HG03439 (cell line): Measurements from ENCODE around the gene ACOX1.
A peak's percentile ranks its signal among the peaks of the same experiment; 100 is the strongest.

Experiments
- ATAC-seq: cut with Tn5 transposase; IDR thresholded peaks from one replicate; pipeline ENCODE4 v1.9.1; 2021; ENCODE audit warnings: mild to moderate bottlenecking, moderate library complexity; ENCODE audit not compliant: unreplicated experiment

Gene ACOX1

DNA sequence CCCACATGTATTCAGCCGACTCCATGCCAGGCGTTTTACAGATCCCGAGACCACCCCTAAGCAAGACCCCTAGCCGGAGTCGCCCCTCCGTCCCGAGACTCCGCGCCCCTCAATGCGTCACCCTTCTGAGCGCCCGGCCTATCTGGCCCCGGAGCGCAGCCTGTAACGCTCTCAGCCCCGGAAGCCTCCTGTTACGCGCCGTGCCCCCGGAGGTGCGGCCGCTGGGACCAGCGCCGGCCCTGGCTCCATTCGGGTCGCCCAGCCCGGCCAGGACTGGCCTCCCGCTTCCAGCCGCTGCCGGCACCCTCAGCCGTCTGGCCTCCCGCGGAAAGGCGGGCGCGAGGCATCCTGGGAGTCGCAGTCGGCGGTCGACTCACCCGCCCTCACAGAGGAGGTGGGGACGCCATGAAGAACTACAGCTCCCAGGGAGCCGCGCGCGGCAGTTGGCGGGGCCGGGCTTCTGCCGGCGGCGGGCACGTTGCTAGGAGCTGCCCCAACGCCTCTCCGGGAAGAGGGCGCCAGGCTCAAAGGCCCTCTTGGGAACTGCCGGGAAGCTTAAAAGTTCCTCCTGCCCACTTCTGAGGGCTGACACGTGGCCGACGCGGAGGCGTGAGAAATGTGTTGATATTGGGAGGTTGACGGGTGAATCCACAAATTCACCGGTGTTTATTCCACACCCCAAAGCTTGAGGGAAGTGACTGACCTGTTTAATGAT, 38.1 kb downstream of the ACOX1 start, which contains the start of gene FBF1:
Gene FBF1 (minus strand): TSS at position 316 of the 715 bp plus-strand sequence. CDS start 2,893 bp downstream, outside the sequence.
- peak; percentile 87 for ATAC-seq

DNA sequence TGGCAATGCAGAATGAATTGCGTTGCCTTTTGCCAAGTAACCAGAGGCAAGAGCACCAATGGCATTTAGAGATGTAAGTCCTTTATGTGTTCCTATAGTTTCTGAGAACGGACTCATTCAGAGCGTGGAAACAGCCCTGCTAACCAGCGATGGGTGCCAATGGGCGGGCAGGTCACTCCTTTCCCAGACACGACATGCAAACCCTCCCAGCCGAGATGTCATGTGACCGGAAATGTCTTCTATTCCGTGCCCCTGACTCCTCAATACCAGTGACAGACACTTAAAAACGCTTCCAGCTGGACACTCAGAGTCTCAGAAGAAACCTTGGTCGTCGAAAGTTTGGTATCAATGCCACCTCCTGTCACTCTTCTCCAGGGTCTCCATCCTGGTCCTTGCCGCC, 41.3 kb downstream of the ACOX1 start:
- ATAC-seq = no peak

DNA sequence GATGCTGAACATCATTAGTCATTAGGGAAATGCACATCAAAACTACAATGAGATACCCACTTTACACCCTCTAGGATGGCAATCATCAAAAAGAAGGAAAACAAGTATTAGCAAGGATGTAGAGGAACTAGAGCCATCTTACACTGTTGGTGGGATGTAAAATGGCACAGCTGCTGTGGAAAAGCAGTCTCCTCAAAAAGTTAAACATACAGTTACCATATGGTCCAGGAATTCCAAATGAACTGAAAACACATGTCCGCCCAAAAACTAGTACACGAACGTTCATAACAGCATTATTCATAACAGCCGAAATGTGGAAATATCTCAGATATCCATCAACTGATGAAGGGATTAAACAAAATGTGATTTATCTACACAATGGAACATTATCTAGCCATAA, 45.2 kb downstream of the ACOX1 start:
- no peak for ATAC-seq

DNA sequence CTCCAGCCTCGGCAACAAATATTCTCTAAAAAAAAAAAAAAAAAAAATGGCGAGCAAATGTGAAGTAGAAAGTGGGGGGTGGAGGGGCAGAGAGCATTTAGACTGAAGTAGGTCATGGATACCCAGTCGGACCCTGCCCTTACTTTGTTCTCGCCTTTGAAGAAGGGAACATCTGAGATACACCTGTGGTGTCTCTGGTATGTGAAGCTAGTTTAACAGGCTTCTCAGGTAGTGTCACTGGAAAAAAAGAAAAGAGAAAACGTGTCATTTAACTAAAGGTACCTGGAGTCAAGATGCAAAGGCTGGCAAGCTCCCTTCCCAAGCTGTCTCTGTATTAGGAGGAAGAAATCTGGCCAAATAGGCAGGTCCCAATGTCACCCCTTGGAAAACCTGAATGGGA, 46.1 kb downstream of the ACOX1 start:
- ATAC-seq = no peak

DNA sequence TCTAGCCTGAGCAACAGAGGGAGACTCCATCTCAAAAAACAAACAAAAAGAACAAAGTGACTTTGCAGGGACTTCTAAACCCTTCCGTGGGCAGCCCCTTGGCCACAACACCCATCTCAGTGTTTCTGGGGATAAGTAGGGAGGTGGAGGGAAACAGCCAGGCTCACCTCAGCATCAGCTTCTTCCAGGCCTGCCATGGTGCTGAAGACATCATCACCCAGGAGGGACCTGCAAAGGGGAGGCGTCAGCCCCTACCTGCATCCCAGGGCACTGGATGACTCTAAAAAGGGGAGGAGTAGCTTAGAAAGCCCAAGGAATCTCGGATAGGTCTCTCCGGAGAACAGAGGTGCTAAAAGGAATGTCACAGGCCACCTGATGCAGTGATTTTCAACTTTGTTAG, 47.9 kb downstream of the ACOX1 start:
- no peak for ATAC-seq

DNA sequence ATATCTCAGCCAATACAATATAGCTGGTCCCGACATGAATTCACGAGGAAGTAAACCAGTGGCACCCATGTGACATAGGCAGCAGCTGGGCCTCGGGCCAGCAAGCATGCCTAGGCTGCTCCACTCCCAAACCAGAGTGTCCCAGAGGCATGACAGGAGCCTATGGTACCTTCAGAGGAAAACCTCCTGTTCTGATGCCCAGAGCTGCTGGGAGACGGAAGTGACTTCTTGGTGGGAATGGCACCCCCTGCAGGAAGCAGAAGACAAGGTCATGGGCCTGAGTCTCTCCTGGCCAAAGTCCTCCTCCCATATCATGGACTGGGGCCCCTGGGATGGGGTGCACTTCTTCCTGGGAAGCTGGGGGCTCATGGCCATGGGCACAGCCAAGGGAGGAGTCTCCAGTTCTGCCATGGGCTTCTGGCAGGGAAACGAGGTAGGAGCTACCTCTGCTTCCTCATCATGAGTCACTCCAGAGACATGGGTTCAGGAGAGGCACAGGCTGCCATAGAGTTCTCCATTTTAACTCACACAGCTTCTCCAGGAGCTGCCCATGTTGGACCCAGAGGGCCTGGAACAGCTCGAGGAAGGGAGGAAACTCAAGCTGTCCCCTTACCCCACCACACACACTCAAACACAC, 51.6 kb downstream of the ACOX1 start:
- ATAC-seq = no peak

DNA sequence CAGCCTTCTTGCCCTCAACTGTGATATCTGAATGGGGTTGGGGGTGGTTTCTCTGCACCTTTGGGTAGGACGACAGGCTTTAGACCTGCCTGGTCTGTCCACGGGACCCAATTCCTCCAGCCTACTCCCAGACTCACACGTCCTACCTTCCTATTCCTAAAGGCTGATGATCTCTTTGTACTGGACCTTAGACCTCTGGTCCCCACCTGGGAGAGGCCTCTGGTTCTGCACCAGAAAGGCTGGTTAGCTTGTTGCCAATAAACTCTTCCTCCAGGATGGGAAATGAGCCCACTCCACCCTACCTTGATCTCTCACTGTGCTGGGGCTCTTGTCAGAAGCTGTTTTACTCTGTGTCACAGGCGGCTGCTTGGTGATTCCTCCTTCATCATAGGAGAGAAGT, 52.5 kb downstream of the ACOX1 start:
- ATAC-seq = no peak

DNA sequence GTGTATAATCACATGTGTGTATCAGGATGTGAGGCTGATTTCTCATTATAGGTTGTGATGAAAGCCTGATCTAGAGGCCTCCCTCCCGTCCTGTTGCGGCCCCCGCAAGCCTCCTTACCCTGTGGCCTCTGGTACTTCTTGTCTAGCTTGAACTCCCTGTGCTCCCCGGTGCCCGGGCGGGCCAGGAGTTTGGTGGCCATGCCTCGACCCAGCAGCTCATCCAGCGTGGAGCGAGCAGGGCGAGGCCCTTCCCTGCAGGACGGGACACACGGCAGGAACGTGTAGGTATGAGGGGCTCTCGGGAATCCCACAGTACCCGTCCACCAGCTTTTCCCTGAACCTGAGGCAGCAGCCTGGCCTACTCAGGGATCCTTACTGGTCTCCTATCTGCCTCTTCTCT, 53.1 kb downstream of the ACOX1 start:
- ATAC-seq = no peak

DNA sequence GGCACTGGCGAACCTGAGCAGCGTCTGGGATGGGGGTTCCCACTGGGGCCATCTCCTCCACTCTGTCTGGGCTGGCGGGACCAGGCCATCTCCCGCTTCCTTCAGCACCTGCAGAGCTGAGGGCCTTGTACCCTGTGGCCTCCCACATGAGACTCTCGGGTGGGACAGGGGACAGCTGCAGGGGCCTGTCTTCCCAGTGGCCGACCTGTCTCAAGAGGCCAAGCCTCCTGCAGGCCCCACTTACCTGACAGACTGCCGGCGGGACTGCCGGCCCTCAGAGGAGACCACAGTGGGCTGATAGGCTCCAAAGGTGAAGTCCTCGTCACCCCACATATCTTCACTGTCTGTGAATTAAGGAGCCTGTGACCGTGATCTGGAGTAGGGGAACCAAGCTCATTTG, 53.9 kb downstream of the ACOX1 start:
- ATAC-seq = no peak

DNA sequence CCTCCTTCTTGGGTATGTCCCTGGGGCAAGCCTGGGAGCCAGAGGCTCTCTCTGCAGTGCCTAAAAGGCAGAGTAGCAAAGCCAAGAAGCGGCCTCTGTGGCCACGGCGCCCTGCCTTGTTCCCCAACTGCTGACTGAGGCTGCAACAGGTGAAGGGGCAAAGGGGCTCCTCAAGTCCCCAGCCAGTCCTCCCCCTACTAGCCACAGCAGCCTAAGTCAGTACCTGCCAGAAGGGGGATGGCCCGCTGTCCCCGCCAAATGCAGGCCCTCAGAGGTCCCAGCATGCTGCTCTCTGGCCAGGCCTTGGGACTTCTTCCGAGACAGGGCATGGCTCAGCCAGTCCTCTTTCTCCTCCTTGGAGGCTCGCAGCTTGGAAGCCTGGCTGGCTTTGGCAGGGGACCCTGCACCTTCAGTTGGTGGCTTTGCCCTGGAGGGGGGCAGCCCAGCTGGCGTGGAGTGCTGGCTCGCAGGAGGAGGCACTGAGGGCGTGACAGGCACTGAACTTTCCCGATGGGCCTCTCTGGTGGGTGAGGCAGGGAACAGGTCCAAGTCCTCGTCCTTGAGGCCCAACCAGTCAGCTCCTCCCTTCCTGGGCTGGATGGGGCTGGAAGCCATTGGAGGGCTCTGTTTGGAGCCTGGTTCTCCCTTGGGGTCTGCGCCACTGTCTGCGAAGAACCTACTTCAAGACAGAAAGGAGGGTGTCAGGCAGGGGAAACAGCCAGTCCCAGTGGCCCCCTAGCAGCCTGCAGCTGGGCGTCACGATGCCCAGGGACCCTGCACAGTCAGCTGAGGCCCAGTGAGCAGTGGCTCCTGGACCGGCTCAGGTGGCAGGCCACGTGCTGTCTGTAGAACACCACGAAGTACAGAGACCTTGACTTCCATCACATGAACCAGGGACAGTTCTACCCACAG, 55.7 kb downstream of the ACOX1 start:
- ATAC-seq = no peak

DNA sequence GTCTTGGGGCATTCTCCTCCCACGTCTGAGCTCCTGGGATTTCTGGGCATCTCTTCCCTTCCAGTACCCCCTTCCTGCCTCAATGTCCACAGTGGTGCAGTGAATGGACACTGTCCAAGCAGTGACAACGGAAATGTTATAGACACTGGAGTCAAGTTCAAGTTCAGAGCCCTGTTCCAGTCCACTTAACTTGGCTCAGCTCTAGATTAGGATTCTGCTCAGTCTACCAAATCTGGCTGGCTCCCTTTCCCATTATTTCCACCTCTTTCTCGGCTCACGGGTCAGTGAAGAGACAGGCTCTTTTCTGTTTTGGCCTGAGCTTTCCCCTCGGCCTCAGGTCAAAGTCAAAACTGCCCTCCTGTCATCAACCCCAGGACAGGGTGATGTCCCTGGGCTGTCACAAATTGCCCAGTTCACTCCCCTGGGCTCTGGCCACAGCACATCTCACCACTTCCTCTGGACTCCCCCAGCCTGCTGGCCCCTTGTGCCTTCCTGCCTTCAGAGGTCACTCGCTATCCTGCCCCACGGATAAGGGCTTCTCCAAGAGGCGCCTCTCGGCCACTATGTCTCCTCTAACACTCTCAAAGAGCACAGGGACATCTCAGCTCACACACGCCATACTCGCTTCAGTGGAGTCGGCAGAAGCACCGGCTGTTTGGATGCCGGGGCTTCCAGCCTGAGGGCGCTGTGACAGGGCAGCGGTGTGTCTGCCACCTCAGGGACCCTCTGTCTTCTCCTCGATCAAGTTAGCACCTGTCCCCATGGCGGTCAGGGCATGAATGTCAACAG, 56.6 kb downstream of the ACOX1 start:
- no peak for ATAC-seq

DNA sequence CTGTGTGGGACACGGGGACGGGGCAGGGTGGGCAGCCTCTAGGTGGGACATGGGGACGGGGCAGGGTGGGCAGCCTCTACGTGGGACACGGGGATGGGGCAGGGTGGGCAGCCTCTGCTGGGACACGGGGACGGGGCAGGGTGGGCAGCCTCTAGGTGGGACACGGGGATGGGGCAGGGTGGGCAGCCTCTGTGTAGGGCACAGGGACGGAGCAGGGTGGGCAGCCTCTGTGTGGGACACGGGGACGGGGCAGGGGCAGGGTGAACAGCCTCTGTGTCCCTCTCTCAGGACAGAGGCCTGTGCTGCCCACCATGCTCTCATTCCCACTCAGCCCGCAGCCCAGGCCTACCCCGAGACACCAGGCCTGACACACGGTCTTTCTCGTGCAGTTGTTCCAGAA, 57.4 kb downstream of the ACOX1 start:
- no peak for ATAC-seq

DNA sequence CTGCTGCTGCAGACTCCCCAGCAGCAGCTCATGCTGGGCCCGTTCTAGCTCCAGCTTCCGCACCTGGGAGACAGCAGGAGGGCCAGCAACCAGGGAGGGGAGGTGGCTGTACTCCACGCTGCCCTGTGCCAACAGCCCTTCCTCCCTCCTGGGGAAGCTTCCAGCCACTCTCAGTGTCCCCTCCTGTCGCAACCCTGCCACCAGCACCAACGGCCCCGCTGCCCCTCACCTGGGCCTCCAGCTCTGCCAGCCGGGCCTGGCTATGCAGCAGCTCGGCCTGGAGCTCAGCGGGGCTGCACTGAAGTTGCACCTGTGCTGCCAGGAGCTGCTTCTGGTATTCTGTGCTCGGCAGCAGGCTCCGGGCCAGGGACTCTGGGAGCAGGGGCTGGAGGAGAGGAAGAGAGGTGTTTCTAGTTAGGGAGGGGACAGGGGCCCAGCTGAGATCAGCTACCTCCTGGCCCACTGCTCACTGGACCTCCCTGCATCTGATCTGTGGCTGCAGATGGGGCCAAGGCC, 58.9 kb downstream of the ACOX1 start:
- ATAC-seq = no peak

DNA sequence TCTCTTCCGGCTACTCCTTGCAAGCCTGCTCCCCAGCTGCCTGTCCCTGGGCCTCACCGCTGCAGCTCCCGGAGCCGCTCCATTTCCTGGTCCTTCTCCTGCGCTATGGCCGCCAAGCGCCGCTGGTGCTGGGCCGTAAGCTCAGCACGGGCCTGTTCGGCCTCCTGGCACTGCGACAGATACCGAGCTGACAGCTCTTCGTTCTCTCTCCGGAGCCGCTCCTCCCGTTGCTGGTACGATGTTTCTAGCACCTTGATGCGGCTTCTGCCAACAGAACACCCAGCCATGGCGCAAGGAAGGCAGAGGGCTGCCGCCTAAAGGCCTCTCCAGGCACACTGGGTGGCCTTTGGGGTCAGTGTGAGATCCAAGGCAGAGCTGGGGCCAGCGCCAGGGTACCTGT, 59.4 kb downstream of the ACOX1 start:
- ATAC-seq = no peak

DNA sequence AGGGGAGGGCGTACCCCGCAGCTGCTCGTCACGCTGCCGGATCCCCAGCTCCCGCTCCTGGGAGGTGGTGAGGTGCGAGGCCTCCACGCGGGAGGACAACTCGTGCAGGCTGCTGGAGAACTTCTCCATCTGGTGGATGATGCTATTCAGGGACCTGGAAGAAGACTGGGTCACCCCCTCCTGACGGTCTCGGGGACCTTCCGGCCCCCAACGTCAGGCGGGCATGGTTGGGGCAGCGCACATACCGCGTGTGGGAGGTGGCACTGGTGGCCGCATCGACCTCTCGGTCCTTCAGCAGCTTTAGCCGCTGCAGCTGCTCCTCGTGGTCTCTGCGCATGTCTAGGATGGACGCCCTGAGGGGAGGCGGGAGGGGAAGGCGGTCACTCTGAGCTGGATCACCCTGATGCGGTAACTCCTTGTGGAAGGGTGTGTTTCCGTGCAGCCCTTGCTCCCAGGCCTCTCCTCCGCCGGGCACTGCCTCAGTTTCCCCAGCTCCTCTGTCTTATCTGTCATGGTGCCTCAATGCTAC, 61.0 kb downstream of the ACOX1 start:
- no peak for ATAC-seq

DNA sequence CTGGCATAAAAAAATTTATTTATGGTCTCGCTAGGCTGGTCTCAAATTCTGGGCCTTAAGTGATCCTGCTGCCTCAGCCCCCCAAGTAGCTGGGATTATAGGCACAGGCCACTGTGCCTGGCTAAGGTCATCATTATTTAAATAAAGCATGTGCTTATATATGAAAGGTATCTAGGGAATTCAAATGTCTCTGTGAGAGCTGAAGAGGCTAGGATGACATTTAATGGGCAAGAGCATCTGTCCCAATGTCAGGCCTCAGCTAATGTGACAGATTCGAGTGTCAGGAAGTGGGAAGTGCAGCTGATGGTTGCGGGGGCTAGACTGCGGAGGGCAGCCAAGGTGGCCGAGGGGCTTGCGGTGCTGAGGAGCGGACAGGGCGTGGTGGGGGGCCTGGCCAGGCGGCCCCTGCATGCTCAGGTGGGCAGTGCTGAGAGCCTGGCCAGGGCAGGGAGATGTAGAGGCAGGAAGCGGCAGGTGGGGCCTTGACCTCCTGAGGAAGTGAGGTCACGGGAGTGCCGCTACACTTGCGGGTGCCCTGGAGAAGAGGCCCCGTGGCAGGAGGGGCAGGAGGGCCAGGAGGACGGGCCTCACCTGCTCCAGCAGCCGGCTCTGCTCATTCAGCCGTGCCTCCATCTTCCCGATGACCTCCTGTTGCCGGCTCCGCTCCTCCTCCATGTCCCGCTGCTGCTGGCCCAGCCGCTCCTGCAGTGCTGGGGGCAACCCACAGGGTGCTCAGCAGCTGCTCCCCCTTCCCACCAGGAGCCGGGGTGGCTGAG, 61.6 kb downstream of the ACOX1 start:
- no peak for ATAC-seq

DNA sequence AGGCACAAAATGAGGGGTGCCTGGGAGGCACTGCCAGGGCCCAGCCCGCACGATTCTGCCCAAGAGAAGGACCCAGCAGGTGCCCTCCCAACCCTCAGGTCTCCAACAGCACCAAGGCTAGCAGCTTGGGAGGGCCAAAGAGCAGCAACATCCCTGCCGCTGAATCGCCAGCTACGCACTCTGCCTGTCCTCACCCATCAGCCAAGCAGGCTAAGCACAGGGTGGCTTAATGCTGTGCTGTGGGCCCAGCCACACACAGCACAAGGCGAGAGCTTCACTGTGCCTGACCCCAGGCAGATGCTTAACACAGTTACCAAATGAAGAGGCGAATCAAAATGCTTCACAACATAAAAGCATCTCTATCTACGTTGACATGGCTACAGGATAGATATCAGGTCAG, 63.7 kb downstream of the ACOX1 start:
- no peak for ATAC-seq

DNA sequence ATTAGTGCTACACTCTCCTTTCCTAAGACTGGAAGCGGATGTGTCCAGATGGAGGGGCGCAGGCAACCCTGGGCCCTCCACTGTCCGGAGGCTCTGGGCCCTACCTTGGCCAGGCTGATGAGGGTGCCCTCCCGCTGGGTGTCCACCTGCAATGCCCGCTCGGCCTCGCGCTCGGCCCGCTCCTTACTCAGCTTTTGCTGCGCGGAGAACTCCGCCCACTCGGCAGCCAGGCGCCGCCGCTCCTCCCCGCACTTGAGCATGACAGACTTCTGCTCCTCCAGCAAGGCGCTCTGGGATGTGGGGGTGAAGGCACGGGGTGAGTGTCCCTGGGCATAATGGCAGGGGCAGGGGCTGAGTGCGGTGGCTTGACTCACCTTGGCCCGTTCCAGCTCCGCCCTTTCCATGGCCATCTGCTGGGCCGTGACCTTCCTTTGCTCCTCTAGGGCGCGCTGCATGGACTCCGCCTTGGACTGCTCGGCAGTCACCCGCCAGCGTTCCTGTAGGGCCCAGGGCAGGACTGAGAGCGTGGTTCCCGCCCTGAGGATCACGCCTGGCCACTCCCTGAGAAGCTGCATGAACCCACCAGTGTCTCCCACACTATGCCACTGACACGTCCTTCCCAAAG, 64.2 kb downstream of the ACOX1 start:
- no peak for ATAC-seq

DNA sequence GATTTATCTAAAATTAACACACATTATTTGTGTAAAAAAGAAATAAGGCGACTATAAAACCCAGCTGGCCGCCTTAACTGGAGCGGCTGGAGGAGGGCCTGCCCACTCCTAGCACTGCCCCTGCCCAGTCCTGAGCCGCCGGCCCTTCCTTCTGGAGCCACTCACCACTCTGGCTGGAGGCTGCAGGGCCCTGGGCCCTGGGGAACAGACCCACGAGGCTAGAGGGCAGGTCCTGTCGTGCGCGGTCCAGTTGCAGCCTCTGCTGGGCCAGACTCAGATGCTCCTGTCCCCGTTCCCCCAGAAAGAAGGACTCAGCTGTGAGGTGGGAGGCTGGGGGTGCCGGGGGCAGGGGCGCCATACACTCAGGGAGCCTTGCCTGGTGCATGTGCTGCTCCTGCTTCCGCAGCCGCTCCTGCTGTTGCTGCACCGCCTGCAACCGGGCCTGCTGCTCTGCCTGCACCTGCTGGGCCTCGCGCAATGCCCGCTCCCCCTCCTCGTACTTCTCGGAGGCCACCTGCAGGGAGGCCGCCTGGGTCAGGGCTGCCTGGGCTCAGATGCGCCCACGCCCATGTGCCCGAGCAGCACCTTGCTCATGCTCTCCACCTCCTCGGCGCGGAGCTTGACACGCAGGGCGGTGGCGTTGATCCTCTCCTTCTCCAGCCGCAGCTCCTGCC, 65.3 kb downstream of the ACOX1 start:
- no peak for ATAC-seq
